Activated CD4-positive, alpha-beta T cell treated with anti-CD3 and anti-CD28 coated beads, Interleukin-2, amount 50 U/mL, for 24 hours (primary cell): ENCODE results near the gene MID1IP1.
A peak's percentile ranks its signal among the peaks of the same experiment; 100 is the strongest.

Source experiments
- DNase-seq, 2 donors: peaks; one replicate each; pipeline ENCODE4 v3.0.0-alpha.2; 2020; ENCODE audit warnings: low read depth in 1 of 2, low spot score in 1 of 2

MID1IP1 gene, protein sequence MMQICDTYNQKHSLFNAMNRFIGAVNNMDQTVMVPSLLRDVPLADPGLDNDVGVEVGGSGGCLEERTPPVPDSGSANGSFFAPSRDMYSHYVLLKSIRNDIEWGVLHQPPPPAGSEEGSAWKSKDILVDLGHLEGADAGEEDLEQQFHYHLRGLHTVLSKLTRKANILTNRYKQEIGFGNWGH

DNA sequence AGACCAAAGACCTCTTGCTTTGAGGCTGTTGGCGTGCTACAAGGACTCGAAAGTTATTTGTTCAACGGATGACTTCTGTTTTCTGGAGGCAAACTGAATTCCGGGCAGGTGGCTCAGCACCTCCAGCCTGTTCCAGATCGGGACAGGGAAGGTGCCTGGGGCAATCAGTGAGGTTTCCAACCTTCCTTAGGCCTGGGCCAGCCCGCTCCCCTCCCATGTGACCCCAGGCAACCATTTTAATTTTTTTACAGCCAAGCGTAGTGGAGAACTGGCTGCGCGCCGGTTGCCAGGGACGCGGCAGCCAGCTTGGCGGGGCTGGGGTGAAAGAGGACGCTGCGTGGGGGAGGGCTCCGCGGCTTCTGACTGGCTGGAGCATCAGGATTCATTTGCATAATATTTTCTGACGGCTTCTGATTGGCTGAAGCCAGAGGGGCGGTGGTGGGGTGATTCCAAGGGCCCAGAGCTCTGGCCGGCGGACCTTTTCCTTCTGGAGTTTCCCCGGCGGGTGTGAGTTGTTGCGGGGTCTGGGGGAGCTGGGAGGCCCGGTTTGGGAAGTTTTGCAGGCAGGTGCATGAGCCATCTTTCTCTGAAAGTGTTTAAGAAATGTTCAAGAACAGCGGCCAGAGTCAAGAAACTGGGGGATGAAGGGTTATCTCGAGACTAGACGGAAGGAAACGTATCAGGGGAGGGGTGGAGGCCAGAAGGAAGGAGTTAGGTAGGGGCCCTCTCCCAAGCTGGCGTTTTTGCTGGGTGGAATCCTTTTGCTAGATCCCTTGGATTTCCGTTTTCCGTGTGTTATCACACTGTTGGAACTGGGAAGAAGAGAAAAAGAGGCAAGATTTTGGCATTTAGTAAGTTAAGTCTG, at the start of gene MID1IP1:
TSS of gene MID1IP1 (plus strand) at position 479 of the 865 bp plus-strand sequence. CDS start 3,488 bp downstream, outside the sequence.
- peak; percentile 23 to 59 for DNase-seq

DNA sequence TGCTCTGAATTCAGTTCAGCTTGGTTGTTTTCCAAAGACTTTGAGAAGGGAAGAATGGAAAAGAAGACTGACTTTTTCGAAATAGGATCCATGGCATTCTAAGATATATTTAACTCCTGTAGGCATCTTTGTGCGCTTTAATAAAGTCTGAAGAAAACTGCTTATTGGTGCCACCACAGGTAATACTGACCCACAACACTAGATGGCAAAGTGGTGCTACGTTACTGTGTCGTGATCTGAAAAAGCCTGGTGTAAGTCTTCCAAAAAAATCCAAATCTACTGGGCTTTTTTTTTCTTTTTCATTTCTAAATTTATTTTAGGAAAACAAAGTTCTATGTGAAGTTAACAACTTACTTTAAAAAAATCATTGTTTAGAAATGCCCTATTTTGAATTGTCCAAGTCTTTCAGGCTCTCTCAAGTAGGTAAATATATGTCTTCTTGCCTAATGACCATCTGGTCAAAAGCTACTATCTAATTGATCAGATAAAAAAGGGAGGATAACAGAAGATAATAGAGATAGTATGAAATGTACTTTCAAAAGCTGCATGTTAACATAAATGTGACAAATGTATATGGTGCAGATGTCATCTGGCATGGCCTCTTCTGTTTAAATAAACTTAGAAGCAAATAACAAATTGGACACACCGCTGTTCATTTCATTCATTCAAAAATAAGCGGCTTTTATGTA, 47.0 kb upstream of the MID1IP1 start:
- peak in 1 of 2 donors; percentile 13 for DNase-seq

DNA sequence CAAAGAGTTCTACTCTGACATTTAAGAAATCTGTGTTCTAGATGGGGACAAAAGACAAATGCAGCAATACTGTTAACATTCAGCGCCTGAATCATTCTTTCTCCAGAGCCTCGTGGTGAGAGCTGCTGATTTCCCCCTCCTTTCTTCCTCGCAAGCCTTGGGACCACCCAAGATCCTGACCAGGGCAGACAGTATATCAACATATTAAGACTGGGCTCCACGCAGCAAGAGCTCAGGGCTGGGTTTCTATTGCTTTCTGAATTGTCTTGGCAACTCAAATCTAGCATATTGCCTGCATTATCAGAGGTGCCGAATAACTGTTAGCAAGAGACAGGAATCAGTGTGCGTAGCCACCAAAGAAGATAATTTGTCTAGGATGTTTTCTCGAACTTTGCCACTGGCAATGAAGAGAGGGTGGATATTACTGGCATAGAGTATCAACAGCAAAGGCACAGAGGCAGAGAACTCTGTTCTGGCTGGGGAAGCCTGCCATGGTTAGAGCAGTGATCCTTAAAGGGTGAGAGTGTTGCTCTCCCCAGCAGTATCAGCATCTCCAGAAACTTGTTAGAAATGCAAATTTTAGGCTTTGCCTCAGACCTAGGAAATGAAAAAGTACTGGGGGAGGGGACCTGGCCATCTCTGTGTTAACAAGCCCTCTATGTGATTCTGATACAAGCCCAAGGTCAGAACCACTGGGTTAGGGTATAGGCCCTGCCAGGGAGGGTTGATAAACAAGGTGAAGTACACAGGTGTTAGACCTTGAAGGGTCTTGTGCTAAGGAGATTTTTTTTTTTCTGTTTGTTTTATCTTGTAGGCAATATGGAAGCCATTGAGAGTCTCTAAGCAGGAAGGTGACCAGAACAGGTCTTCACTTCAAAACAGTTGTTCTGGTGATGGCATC, 46.2 kb upstream of the MID1IP1 start:
- no peak for DNase-seq

DNA sequence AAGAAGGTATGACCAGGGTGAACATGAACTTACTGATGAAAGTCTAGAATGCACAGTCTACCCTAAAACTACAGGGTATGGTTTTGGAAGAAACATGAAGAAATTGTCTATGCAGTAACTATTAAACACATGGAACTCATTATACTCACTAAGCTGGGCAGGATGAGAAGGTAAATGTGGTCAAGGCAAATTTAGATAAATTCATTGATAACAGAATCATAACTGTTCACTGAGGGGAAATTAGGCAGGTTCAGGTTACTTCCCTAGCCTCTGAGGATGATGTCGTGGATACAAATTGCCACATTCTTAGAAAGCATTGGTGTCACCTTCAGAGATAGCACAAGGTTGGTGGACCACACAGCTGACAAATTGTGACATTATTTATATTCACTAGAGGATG, 40.4 kb upstream of the MID1IP1 start:
- DNase-seq: no peak

DNA sequence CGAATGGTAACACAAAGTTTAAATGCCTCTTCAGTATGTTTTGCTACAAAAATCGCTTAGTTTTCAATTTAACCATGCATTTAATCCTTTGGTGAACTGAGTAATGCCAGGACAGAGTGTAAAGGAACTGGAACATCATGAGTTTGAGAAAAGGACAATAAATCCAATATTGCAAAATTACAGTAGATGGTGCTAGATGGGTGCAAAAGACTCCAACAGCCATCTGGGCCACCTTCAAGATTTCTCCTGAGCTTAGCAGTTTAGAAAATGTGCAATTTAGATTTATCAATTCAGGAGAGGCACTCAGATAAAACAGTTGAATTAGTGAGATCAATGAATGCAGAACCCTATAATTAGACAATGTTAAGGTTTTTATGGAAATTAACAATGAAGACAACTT, 33.2 kb upstream of the MID1IP1 start:
- no peak for DNase-seq

DNA sequence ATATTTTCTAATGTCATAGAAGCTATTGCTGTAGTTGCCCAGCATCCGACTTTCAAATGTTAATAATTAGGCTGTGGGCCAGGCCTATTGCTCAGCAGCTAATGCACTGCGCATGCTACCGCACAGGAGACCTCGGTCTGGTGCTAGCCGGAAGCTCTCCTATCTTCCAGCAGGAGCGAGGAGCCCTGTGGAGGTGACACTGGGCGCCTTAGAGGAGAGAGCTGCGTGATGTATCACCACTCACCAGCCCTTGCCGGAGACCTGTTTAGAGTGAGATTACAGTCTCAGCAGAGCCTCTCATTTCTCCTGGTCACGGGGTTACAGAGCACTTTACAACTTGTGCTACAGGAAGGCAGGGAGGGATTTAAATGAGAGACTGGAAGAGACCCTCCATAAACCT, 31.1 kb upstream of the MID1IP1 start:
- DNase-seq: no peak

DNA sequence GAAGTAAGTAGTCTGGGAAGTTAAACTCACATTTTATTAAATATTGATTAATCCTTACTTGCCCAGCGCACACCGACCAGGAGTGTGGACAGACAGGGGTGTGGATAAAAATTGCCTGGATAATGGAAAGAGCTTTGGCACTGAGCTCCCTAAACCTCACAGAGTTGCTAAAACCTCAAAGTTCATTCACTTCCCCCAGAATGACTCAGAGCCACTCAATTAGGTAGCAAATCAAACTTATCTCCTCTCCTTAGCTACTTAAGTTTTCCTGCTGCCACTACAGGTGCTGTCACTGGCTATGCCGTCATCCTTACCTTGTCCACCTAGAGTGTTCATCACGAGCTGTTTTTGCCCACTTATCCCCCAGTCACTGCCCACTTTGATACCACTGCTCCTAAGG, 27.0 kb upstream of the MID1IP1 start:
- DNase-seq: no peak

DNA sequence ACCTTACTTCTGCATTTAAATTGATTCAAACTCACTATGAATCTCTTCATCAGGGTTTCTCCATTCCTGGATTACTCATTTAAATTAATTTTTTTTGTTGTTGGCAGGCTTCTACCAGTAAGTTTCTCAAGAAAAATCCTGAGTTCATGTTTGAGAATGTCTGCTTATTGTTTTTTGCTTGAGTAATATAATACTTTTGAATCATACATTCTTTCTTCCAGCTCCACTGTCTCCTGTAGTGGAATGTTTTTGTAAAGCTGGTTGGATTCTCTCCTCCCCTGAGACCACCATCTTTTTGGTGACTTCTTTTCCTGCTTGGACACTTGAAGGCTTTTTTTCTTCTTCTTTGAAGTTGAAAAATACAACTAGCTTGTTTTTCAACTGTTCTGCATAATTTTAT, 4.3 kb upstream of the MID1IP1 start:
- DNase-seq: no peak

DNA sequence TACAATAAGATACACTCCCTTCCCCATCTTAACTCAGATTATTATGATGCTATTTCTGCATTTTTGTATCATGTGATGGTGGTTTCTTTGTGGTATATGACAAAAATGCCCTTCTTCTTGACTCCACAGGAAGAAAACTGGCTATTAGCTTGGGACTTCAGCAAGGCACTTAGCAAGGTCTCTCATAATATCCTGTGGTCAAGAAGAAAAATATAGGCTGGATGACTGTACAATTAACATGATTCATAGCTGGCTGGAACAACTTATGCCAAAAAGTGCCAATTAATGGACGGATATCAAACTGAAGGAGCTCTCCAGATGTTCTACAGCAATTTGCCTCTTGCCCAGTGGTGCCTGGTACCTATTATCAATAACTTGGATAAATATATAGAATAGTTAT, 2.3 kb upstream of the MID1IP1 start:
- DNase-seq: no peak

DNA sequence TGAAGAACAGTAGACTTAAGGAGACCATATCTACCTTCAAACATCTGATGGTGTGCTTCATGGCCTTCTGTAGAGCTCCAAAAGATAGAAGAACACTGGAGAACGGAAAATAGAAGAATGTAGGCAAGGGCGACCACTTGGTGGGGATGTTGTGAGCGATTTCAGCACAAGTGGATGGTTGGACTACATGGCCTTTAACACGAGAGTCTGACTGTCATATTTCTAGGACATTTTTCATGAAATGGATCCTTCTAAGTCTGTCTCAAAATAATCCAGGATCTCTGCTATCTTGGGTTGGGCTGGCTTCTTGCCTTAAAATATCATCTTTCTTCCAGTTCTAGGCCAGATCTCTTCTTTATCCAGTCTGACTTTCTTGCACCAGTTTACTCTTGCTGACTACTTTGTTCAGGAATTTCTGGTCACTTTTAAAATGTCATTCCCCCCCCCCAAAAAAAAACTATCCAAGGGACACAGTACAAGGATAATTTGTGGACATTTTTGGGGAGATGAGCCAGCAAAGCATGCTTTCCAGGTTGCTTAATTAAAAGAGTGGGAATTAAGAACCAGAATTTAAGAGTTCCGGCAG, 1.2 kb upstream of the MID1IP1 start:
- no peak for DNase-seq

DNA sequence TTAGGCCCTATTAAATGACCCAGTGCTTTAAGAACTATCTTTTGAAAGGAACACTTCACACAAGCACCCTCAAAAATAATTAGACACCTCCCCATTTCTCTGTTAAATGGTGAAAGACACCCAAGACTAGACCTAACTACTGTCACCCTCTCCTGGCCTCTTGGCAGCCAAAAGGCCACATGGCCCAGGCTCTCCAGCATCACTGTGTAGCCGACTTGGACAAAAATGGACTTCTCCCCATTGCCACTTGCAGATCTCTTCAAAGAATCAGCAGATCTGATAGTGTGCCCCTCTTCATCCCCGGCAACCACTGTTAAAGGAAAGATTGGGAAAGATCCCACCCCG, 2.0 kb downstream of the MID1IP1 start:
- DNase-seq: no peak

DNA sequence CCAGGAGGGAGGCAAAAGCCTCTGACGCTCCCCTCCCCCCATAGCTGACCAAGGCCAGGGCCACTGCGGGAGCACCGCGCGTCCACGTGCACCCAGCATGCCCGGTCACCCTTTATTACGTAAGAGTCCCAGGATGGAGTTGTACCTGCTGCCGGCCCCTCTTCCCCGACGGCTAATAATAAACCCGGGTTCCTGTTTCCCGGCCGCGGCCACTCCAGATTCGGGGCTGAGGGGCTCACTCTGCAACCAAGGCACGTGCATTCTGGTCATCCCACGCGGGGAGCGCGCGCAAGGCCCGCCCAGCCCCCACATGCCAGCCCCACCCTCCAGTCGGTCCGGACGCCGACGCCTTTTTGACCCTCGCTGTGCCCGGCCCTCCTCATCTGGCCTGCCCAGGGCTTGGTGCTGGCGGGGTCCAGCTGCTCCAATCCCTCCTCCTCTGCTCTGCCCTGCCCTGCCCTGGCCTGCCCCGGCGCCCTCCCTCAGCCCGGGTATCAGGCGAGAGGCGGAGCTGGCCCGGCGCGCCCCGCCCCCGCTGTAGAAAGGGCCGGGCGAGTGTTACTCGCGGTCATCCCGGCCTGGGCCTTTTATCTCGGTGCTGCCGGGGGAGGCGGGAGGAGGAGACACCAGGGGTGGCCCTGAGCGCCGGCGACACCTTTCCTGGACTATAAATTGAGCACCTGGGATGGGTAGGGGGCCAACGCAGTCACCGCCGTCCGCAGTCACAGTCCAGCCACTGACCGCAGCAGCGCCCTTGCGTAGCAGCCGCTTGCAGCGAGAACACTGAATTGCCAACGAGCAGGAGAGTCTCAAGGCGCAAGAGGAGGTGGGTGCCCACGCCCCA, 2.6 kb downstream of the MID1IP1 start:
- peak; percentile 33 to 46 for DNase-seq

DNA sequence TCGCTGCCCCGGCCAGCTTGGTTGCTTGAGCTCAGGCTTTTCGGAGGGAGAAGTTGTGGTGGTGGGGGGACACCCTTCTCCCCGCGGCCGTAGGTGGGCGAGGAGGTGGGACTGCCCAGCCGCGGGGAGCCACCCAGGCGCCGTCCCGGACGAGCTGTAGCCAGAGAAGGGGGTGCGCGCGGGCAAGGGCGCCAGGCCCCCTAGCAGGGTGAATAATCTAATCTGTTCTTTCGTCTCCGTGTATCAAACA, 3.1 kb downstream of the MID1IP1 start:
- DNase-seq: no peak

DNA sequence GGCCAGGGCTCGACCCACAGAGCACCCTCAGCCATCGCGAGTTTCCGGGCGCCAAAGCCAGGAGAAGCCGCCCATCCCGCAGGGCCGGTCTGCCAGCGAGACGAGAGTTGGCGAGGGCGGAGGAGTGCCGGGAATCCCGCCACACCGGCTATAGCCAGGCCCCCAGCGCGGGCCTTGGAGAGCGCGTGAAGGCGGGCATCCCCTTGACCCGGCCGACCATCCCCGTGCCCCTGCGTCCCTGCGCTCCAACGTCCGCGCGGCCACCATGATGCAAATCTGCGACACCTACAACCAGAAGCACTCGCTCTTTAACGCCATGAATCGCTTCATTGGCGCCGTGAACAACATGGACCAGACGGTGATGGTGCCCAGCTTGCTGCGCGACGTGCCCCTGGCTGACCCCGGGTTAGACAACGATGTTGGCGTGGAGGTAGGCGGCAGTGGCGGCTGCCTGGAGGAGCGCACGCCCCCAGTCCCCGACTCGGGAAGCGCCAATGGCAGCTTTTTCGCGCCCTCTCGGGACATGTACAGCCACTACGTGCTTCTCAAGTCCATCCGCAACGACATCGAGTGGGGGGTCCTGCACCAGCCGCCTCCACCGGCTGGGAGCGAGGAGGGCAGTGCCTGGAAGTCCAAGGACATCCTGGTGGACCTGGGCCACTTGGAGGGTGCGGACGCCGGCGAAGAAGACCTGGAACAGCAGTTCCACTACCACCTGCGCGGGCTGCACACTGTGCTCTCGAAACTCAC, 3.6 kb downstream of the MID1IP1 start:
- no peak for DNase-seq

DNA sequence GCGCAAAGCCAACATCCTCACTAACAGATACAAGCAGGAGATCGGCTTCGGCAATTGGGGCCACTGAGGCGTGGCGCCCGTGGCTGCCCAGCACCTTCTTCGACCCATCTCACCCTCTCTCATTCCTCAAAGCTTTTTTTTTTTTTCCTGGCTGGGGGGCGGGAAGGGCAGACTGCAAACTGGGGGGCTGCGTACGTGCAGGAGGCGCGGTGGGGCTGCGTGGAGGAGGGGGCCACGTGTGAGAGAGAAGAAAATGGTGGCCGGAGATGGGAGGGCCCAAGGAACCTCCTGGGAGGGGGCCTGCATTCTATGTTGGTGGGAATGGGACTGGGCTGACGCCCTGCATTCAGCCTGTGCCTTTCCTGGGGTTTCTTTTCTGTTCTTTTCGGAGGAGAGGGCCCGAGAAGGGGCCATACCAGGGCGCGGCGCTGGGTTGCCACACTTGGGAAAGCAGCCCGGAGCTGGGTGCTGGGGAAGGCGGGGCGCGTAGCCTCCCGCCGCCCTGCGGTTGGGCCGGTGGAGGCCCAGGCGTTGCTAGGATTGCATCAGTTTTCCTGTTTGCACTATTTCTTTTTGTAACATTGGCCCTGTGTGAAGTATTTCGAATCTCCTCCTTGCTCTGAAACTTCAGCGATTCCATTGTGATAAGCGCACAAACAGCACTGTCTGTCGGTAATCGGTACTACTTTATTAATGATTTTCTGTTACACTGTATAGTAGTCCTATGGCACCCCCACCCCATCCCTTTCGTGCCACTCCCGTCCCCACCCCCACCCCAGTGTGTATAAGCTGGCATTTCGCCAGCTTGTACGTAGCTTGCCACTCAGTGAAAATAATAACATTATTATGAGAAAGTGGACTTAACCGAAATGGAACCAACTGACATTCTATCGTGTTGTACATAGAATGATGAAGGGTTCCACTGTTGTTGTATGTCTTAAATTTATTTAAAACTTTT, 4.5 kb downstream of the MID1IP1 start:
- peak; percentile 35 to 45 for DNase-seq

DNA sequence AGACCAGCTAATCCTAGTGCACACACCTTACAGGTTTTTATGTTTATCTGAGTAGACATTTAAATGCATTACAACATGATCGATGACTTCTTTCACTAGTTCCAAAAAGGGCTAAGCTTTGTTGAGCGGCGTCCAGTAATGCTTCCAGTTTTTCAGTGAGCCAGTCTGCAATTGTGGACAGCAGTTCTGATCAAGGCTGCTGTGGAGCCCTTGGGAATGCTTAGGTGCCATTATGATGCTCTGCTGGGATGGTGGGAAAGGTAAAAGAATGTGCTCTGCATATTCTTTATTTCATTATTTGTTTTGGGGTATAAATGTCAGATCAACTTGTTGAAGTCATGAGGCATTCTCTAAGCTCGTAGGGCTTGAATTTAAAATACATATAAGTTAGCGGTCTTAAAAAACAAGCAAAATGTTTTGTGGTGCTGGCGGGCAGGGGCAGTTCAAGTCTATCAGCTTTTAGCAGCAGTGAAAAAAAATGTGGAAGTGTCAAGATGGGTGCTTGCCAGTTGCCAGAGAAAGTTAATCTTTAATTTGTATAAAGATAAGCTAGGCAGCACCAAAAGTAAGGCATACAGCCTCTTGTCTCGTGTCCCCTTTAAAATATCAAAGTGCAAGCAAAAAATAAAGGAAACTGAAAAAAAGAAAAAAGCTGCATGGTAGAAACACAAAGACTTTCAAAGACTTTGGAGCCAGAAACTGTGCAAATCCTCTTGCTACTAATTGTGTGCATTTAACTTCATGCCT, 5.8 kb downstream of the MID1IP1 start:
- DNase-seq: no peak

DNA sequence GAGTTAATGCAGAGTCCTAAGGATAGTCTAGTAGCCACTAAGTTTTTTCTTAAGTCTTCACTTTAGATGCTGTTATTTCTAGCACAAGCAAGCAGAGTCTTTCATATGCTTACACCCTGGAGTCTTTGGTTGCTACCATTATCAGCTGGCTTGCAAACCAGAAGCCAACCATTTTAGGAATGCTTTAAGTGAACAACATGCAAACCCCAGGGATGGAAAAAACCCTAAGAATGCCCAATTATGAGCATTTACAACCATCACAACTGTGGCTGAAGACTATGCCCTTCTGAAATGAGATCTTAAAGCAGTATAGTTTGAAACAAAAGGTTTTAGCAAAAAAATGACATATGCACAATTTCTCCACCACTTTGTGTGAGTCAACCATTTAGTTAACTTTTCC, 6.6 kb downstream of the MID1IP1 start:
- DNase-seq: no peak
